DND-41 (cell line): ENCODE data around the gene PRRC1.
"Not testable (repeated sequence)": the region's sequence is repeated elsewhere in the genome, so short reads cannot be mapped to it uniquely, and the experiment has no call there.

Experiments
- ATAC-seq: fragments of 200-7000 bp; cut with Tn5 transposase; 3 replicates; pipeline ENCODE4 v1.9.1; 2021; ENCODE audit warnings: low read depth; ENCODE audit not compliant: insufficient read depth
- DNase-seq: peaks from one replicate; pipeline ENCODE4 v3.0.0-alpha.2; 2020
- H2AFZ ChIP-seq: 2 replicates; pipeline ENCODE4 v1.6.0; 2012; ENCODE audit warnings: low read depth, low read length
- H3K27ac ChIP-seq: 2 replicates; pipeline ENCODE4 v1.5.1; 2012; ENCODE audit warnings: low read length, inconsistent platforms
- H3K27me3 ChIP-seq: fragments of 200-600 bp; sonication (generic); 2 replicates; pipeline ENCODE4 v1.6.0; 2012; ENCODE audit warnings: low read length, mild to moderate bottlenecking, inconsistent platforms; ENCODE audit not compliant: insufficient read depth, poor library complexity
- H3K36me3 ChIP-seq: 2 replicates; pipeline ENCODE4 v1.5.1; 2012; ENCODE audit warnings: low read length, inconsistent platforms; ENCODE audit not compliant: insufficient read depth
- H3K4me1 ChIP-seq: 2 replicates; pipeline ENCODE4 v1.5.1; 2012; ENCODE audit warnings: mild to moderate bottlenecking, low read length; ENCODE audit not compliant: insufficient read depth
- H3K4me2 ChIP-seq: 2 replicates; pipeline ENCODE4 v1.6.0; 2012; ENCODE audit warnings: mild to moderate bottlenecking, moderate library complexity, low read length, inconsistent platforms; ENCODE audit not compliant: insufficient read depth
- H3K4me3 ChIP-seq, 2 experiments: fragments of 200-600 bp in 1 of 2; shearing (Covaris generic) in 1 of 2; 2 replicates each; pipeline ENCODE4 v1.5.1; 2012 to 2016; ENCODE audit warnings: inconsistent platforms in 2 of 2, low read length in 2 of 2, mild to moderate bottlenecking in 2 of 2, low read depth in 1 of 2, moderate library complexity in 1 of 2
- H3K79me2 ChIP-seq: 2 replicates; pipeline ENCODE4 v1.6.0; 2012; ENCODE audit warnings: low read length, inconsistent platforms; ENCODE audit not compliant: insufficient read depth
- H3K9ac ChIP-seq: 2 replicates; pipeline ENCODE4 v1.6.0; 2012; ENCODE audit warnings: low read depth, mild to moderate bottlenecking, inconsistent platforms, low read length, moderate library complexity
- H3K9me3 ChIP-seq: 2 replicates; pipeline ENCODE4 v1.5.1; 2012; ENCODE audit warnings: low read length, moderate library complexity, mild to moderate bottlenecking, inconsistent platforms; ENCODE audit not compliant: insufficient read depth, severe bottlenecking
- H4K20me1 ChIP-seq: 2 replicates; pipeline ENCODE4 v1.6.0; 2012; ENCODE audit warnings: low read length; ENCODE audit not compliant: insufficient read depth
- EZH2 ChIP-seq: IDR thresholded peaks from 3 replicates; pipeline ENCODE4 v1.6.1; 2012; ENCODE audit warnings: borderline replicate concordance, low read depth, mild to moderate bottlenecking, moderate library complexity, low read length, inconsistent platforms; ENCODE audit not compliant: severe bottlenecking
- TF ChIP-seq, protein P1 (sequence below): IDR thresholded peaks from 2 replicates; pipeline ENCODE4 v1.5.1; 2012; ENCODE audit warnings: borderline replicate concordance, low read length, moderate library complexity, mild to moderate bottlenecking; ENCODE audit not compliant: poor library complexity, severe bottlenecking; ENCODE audit errors: extremely low read depth

Gene PRRC1

DNA sequence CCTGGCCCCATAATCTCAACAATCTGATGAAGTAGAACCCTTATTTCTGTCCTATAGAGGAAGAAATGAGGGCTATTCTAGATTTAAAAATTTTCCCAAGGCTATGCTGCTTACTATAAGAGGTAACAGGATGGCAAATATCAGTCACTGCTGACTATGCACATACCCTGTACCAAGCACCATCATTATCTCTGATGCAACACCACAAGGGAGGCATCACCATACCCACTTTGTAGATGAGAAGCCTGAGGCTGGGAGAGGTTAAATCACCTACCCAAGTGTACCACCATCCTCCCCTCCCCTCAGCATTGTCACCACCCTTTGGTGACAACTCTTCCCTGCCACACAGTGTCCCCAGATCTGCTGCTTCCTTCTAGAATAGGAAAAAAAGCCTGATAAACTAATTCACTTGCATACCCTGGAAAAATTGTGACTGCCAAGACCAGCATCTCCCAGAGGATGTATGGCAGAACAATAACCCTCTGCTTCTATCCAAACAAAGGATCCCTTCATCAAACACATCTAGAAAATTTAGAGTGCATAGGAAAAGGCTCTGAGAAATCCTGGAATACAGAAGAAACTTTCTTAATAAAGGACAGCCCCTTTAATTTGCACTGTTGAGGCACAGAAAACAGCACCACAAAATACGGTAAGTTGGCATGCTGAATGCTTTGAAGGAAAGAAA is 48.3 kb downstream of the PRRC1 start:
- H3K9ac ChIP-seq, result no peak overlapping the region
- no peak overlapping the region for H3K4me2 ChIP-seq
- H3K27me3 ChIP-seq, result no peaks in the 10 kb centered on the region
- TF ChIP-seq, protein P1, sequence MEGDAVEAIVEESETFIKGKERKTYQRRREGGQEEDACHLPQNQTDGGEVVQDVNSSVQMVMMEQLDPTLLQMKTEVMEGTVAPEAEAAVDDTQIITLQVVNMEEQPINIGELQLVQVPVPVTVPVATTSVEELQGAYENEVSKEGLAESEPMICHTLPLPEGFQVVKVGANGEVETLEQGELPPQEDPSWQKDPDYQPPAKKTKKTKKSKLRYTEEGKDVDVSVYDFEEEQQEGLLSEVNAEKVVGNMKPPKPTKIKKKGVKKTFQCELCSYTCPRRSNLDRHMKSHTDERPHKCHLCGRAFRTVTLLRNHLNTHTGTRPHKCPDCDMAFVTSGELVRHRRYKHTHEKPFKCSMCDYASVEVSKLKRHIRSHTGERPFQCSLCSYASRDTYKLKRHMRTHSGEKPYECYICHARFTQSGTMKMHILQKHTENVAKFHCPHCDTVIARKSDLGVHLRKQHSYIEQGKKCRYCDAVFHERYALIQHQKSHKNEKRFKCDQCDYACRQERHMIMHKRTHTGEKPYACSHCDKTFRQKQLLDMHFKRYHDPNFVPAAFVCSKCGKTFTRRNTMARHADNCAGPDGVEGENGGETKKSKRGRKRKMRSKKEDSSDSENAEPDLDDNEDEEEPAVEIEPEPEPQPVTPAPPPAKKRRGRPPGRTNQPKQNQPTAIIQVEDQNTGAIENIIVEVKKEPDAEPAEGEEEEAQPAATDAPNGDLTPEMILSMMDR, result no peak
- TF ChIP-seq EZH2, result no peak
- no peaks in the 10 kb centered on the region for H3K79me2 ChIP-seq
- ATAC-seq, result no peak
- H3K36me3 ChIP-seq, result no peaks in the 10 kb centered on the region
- no peaks in the 10 kb centered on the region for H3K9me3 ChIP-seq
- no peak overlapping the region for H3K27ac ChIP-seq
- no peaks in the 10 kb centered on the region for H4K20me1 ChIP-seq
- no peak for DNase-seq
- H3K4me1 ChIP-seq, result no peaks in the 10 kb centered on the region
- H2AFZ ChIP-seq, result no peak overlapping the region
- no peak overlapping the region for H3K4me3 ChIP-seq

DNA sequence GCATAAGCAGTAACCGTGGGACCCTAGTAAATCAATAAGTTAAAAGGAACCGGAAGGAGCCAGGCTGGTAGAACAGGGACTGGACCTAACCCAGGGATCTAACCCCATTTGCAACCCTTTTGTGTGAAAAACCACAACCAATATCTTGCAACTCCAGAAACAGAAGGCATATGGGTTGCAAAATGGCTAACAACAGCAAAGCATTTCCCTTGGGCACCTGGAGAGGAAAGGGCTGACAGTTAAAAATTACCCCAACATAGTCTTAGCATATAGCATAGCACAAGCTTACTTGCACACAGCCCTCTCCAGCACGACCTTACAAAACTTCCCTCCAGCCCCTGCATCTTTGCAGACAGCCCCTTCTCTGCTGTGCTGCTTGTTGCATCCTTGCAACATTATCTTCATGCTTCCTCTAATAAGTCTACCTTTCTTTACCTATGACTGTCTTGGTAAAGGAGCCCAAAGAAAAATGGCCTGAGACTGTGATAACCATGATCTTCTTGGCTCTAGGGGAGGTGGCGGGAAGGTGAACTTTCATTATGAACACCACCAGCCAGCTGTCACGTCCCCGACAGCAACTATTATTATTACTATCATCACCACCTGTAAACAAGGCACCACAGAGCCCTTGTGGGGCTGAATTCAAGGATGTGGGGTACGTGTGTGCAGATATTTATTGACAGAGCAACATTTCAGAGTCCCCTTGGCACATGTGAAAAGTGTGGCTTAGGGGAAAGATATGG is 49.8 kb downstream of the PRRC1 start:
- H3K4me2 ChIP-seq, result no peak overlapping the region
- no peak for DNase-seq

DNA sequence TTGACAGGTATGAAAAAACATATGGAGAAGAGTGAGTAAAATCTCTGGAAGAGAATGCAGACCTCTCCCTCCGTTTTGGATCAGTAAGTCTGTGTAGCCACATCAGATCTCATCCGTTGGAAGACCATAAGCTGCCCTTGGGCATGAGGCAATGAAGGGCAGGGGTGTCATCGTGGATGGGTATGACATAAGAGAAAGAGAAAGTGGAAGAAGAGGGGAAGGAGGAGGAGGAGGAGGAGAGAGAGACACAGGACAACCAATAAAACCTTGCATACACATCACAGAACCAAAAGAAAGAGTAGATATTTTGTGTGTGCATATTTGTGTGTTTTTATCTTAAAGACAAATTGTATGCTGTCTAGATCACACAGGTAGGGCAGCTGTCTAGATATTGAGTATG is 50.7 kb downstream of the PRRC1 start:
- ATAC-seq, result no peak
- TF ChIP-seq, protein P1, result no peak
- no peak for TF ChIP-seq EZH2
- Histone ChIP-seq H3K9me3 (no peaks in the 10 kb centered on the region), H3K36me3 (no peaks in the 10 kb centered on the region), H3K9ac (no peak overlapping the region), H4K20me1 (no peaks in the 10 kb centered on the region), H3K4me1 (no peaks in the 10 kb centered on the region), H3K4me2 (no peak overlapping the region), H2AFZ (no peak overlapping the region), H3K4me3 (no peak overlapping the region), H3K27me3 (no peaks in the 10 kb centered on the region), H3K27ac (no peak overlapping the region), H3K79me2 (no peaks in the 10 kb centered on the region)
- no peak for DNase-seq

More for the DNA sequence above, 49.8 kb downstream of the PRRC1 start:
- Histone ChIP-seq H2AFZ (no peak overlapping the region), H3K4me3 (no peak overlapping the region), H3K27ac (no peak overlapping the region), H4K20me1 (no peaks in the 10 kb centered on the region), H3K27me3 (no peaks in the 10 kb centered on the region), H3K9ac (no peak overlapping the region), H3K36me3 (no peaks in the 10 kb centered on the region), H3K4me1 (no peaks in the 10 kb centered on the region), H3K79me2 (no peaks in the 10 kb centered on the region), H3K9me3 (no peaks in the 10 kb centered on the region)
- no peak for ATAC-seq
- TF ChIP-seq, protein P1, result no peak
- no peak for TF ChIP-seq EZH2

DNA sequence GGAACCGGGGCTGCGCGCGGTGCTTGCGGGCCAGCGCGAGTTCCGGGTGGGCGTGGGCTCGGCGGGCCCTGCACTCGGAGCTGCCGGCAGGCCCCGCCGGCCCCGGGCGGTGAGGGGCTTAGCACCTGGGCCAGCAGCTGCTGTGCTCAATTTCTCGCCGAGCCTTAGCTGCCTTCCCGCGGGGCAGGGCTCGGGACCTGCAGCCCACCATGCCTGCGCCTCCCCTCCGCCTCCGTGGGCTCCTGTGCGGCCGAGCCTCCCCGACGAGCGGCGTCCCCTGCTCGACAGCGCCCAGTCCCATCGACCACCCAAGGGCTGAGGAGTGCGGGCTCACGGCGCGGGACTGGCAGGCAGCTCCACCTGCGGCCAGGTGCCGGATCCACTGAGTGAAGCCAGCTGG is 52.0 kb downstream of the PRRC1 start:
- not testable (repeated sequence) for H3K36me3 ChIP-seq, ATAC-seq, H3K27me3 ChIP-seq, H3K4me1 ChIP-seq, H3K79me2 ChIP-seq, H3K9me3 ChIP-seq, H4K20me1 ChIP-seq, H3K27ac ChIP-seq, H2AFZ ChIP-seq, H3K4me3 ChIP-seq, H3K9ac ChIP-seq, DNase-seq, H3K4me2 ChIP-seq
